ENCODE results near the gene NHLRC1.

The NHLRC1 gene

DNA sequence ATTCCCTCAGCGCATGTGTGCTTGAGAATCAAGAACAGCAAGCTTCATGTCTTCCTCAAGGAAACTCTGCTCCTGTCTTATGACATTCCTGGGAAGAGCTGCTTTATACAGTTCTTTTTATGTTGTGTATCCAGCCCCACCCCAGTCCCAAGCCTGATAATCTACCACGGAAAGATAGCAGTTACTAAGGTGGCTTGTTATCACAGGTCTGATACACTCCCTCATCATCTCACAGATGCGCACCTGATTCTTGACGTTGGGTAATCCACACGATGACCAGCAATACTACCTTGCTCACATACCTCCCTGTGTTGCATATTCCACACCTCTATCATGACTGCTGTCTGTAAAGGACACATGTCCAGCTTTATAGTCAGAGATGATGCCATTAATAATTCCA is 3.2 kb downstream of the NHLRC1 start:
- no peak for TF ChIP-seq EZH2 (IDR thresholded peaks at IDR 0.05; ENCODE audit: borderline replicate concordance, low read depth, low read length, severe bottlenecking)
- TF ChIP-seq, protein P1, sequence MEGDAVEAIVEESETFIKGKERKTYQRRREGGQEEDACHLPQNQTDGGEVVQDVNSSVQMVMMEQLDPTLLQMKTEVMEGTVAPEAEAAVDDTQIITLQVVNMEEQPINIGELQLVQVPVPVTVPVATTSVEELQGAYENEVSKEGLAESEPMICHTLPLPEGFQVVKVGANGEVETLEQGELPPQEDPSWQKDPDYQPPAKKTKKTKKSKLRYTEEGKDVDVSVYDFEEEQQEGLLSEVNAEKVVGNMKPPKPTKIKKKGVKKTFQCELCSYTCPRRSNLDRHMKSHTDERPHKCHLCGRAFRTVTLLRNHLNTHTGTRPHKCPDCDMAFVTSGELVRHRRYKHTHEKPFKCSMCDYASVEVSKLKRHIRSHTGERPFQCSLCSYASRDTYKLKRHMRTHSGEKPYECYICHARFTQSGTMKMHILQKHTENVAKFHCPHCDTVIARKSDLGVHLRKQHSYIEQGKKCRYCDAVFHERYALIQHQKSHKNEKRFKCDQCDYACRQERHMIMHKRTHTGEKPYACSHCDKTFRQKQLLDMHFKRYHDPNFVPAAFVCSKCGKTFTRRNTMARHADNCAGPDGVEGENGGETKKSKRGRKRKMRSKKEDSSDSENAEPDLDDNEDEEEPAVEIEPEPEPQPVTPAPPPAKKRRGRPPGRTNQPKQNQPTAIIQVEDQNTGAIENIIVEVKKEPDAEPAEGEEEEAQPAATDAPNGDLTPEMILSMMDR (IDR thresholded peaks at IDR 0.05; ENCODE audit: borderline replicate concordance, extremely low read depth, low read length, poor library complexity, severe bottlenecking), result no peak
- ATAC-seq (ENCODE audit: insufficient read depth, low read depth), result no peak

DNA sequence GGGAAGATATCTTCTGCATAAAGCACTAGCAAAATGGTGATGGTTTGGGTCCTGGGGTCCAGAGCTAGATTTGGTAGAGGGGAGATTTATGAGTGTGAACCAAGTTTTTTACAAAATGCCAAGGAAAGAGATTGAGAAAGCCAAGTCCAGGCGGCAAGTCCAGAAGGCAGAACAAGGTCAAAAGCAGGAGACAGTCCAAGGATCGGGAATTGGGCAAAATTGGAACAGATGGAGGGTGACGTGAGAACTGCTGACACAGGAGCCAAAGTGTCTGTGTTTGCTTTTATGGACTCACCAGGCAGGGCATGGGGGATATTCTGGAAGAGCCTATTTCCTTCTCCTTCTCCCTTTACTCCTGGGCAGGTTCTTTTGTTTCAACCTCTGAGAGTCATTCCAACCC is 4.1 kb downstream of the NHLRC1 start:
- H3K4me1 ChIP-seq (ENCODE audit: insufficient read depth, low read length), result no peaks in the 10 kb centered on the region
- no peaks in the 10 kb centered on the region for H3K9me3 ChIP-seq (ENCODE audit: insufficient read depth, low read length, severe bottlenecking)
- no peak overlapping the region for H3K9ac ChIP-seq (ENCODE audit: low read depth, low read length)
- no peak overlapping the region for H3K27ac ChIP-seq (ENCODE audit: low read length)
- H3K79me2 ChIP-seq (ENCODE audit: insufficient read depth, low read length), result no peaks in the 10 kb centered on the region
- no peak overlapping the region for H2AFZ ChIP-seq (ENCODE audit: low read depth, low read length)
- ATAC-seq (ENCODE audit: insufficient read depth, low read depth), result no peak
- H3K4me3 ChIP-seq (ENCODE audit: low read depth in 1 of 2, low read length in 2 of 2), result no peak overlapping the region
- peaks cover 5% of the 10 kb centered on the region for H3K27me3 ChIP-seq (ENCODE audit: insufficient read depth, low read length, poor library complexity)
- no peaks in the 10 kb centered on the region for H3K36me3 ChIP-seq (ENCODE audit: insufficient read depth, low read length)
- DNase-seq, result no peak
- no peak overlapping the region for H3K4me2 ChIP-seq (ENCODE audit: insufficient read depth, low read length)
- TF ChIP-seq EZH2 (IDR thresholded peaks at IDR 0.05; ENCODE audit: borderline replicate concordance, low read depth, low read length, severe bottlenecking), result no peak
- TF ChIP-seq, protein P1 (IDR thresholded peaks at IDR 0.05; ENCODE audit: borderline replicate concordance, extremely low read depth, low read length, poor library complexity, severe bottlenecking), result no peak
- no peaks in the 10 kb centered on the region for H4K20me1 ChIP-seq (ENCODE audit: insufficient read depth, low read length)

More for the DNA sequence above, 3.2 kb downstream of the NHLRC1 start:
- Histone ChIP-seq H3K4me3 (ENCODE audit: low read depth in 1 of 2, low read length in 2 of 2) (no peak overlapping the region), H3K79me2 (ENCODE audit: insufficient read depth, low read length) (no peaks in the 10 kb centered on the region), H3K9ac (ENCODE audit: low read depth, low read length) (no peak overlapping the region), H3K4me2 (ENCODE audit: insufficient read depth, low read length) (no peak overlapping the region), H3K27ac (ENCODE audit: low read length) (no peak overlapping the region), H3K36me3 (ENCODE audit: insufficient read depth, low read length) (no peaks in the 10 kb centered on the region), H3K27me3 (ENCODE audit: insufficient read depth, low read length, poor library complexity) (peaks cover 5% of the 10 kb centered on the region), H2AFZ (ENCODE audit: low read depth, low read length) (no peak overlapping the region), H3K4me1 (ENCODE audit: insufficient read depth, low read length) (no peaks in the 10 kb centered on the region), H3K9me3 (ENCODE audit: insufficient read depth, low read length, severe bottlenecking) (no peaks in the 10 kb centered on the region), H4K20me1 (ENCODE audit: insufficient read depth, low read length) (no peaks in the 10 kb centered on the region)
- DNase-seq, result no peak

DNA sequence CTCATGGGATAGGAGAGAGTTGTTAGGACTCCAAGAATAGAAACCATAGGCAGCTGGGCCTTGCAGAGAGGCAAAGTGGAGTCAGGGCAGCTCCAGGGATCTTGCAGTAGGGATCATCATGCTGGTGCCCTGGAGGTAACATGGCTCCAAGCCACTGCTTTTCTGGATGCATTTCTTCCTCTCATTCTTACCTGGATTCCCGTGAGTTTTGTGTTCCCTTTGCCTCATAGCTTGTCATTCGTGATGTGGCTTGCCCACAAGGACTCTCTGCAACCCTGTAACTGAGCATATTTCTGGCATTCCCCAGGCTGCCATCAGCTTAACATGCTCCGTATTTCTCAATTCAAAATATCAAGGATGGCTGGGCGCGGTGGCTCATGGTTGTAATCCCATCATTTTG is 5.3 kb downstream of the NHLRC1 start:
- Histone ChIP-seq H3K9ac (ENCODE audit: low read depth, low read length) (no peak overlapping the region), H3K4me2 (ENCODE audit: insufficient read depth, low read length) (no peak overlapping the region), H3K4me3 (ENCODE audit: low read depth in 1 of 2, low read length in 2 of 2) (no peak overlapping the region), H4K20me1 (ENCODE audit: insufficient read depth, low read length) (no peaks in the 10 kb centered on the region), H3K4me1 (ENCODE audit: insufficient read depth, low read length) (no peaks in the 10 kb centered on the region), H3K27me3 (ENCODE audit: insufficient read depth, low read length, poor library complexity) (peaks cover 5% of the 10 kb centered on the region), H2AFZ (ENCODE audit: low read depth, low read length) (no peak overlapping the region), H3K36me3 (ENCODE audit: insufficient read depth, low read length) (no peaks in the 10 kb centered on the region), H3K27ac (ENCODE audit: low read length) (no peak overlapping the region), H3K79me2 (ENCODE audit: insufficient read depth, low read length) (no peaks in the 10 kb centered on the region), H3K9me3 (ENCODE audit: insufficient read depth, low read length, severe bottlenecking) (no peaks in the 10 kb centered on the region)
- DNase-seq, result no peak
- TF ChIP-seq, protein P1 (IDR thresholded peaks at IDR 0.05; ENCODE audit: borderline replicate concordance, extremely low read depth, low read length, poor library complexity, severe bottlenecking), result no peak
- TF ChIP-seq EZH2 (IDR thresholded peaks at IDR 0.05; ENCODE audit: borderline replicate concordance, low read depth, low read length, severe bottlenecking), result no peak
- ATAC-seq (ENCODE audit: insufficient read depth, low read depth), result no peak

DNA sequence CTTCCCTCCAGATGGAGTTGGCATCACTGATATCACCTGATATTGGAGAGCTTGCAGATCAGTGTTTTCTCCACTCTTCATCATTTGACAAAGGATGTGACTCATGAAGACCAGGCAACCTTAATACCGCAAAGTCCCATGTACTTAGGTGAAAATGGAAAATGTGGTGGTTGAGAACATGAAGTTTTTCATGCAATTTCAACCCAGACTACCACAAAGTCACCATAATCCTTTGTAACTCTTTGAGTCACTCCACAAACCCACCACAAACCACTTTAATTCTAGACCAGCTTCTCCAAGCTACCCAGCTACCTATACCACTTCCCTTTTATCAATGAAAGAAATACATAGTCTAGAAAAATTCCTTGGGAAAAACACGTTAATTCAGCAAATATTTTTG is 7.1 kb downstream of the NHLRC1 start:
- Histone ChIP-seq H2AFZ (ENCODE audit: low read depth, low read length) (no peak overlapping the region), H3K9ac (ENCODE audit: low read depth, low read length) (no peak overlapping the region), H3K79me2 (ENCODE audit: insufficient read depth, low read length) (no peaks in the 10 kb centered on the region), H3K36me3 (ENCODE audit: insufficient read depth, low read length) (no peaks in the 10 kb centered on the region), H3K4me1 (ENCODE audit: insufficient read depth, low read length) (no peaks in the 10 kb centered on the region), H4K20me1 (ENCODE audit: insufficient read depth, low read length) (no peaks in the 10 kb centered on the region), H3K27me3 (ENCODE audit: insufficient read depth, low read length, poor library complexity) (peaks cover 5% of the 10 kb centered on the region), H3K9me3 (ENCODE audit: insufficient read depth, low read length, severe bottlenecking) (no peaks in the 10 kb centered on the region), H3K4me2 (ENCODE audit: insufficient read depth, low read length) (no peak overlapping the region), H3K27ac (ENCODE audit: low read length) (no peak overlapping the region), H3K4me3 (ENCODE audit: low read depth in 1 of 2, low read length in 2 of 2) (no peak overlapping the region)
- ATAC-seq (ENCODE audit: insufficient read depth, low read depth) (peak; percentile 17; the same call in 1 of the 3 replicates), DNase-seq (no peak)
- TF ChIP-seq, protein P1 (IDR thresholded peaks at IDR 0.05; ENCODE audit: borderline replicate concordance, extremely low read depth, low read length, poor library complexity, severe bottlenecking), result no peak
- TF ChIP-seq EZH2 (IDR thresholded peaks at IDR 0.05; ENCODE audit: borderline replicate concordance, low read depth, low read length, severe bottlenecking), result no peak
